ENCODE data around the gene ZNRF3.
"Not testable (repeated sequence)": the region's sequence is repeated elsewhere in the genome, so short reads cannot be mapped to it uniquely, and the experiment has no call there.

ZNRF3 gene

GRCh38 chr22:28884747-28885350 is 1.5 kb downstream of the ZNRF3 start:
- DNase-seq (ENCODE audit: low spot score), result no peak

- no peak for DNase-seq (ENCODE audit: low spot score)
These were observed 2.6 kb downstream of the ZNRF3 start for GRCh38 chr22:28885939-28886338.

GRCh38 chr22:28886679-28887078 is 3.3 kb downstream of the ZNRF3 start:
- DNase-seq (ENCODE audit: low spot score), result not testable (repeated sequence)

- DNase-seq (ENCODE audit: low spot score), result no peak
These were observed 4.5 kb downstream of the ZNRF3 start for GRCh38 chr22:28887725-28888459.

GRCh38 chr22:28889478-28890024 is 6.2 kb downstream of the ZNRF3 start:
- DNase-seq (ENCODE audit: low spot score), result no peak

GRCh38 chr22:28891156-28891733 is 7.9 kb downstream of the ZNRF3 start:
- DNase-seq (ENCODE audit: low spot score), result no peak

- DNase-seq (ENCODE audit: low spot score), result no peak
These were observed 8.9 kb downstream of the ZNRF3 start for GRCh38 chr22:28892175-28892731.

- DNase-seq (ENCODE audit: low spot score), result no peak
These were observed 10.4 kb downstream of the ZNRF3 start for GRCh38 chr22:28893810-28894209.

- DNase-seq (ENCODE audit: low spot score), result no peak
These were observed 11.0 kb downstream of the ZNRF3 start for GRCh38 chr22:28894334-28894733.

- DNase-seq (ENCODE audit: low spot score), result no peak
These were observed 11.4 kb downstream of the ZNRF3 start for GRCh38 chr22:28894807-28895206.

GRCh38 chr22:28896611-28897010 is 13.2 kb downstream of the ZNRF3 start:
- DNase-seq (ENCODE audit: low spot score), result no peak

- no peak for DNase-seq (ENCODE audit: low spot score)
These were observed 14.9 kb downstream of the ZNRF3 start for GRCh38 chr22:28898233-28898629.

- DNase-seq (ENCODE audit: low spot score), result no peak
These were observed 16.0 kb downstream of the ZNRF3 start for GRCh38 chr22:28899199-28899853.

- no peak for DNase-seq (ENCODE audit: low spot score)
These were observed 17.1 kb downstream of the ZNRF3 start for GRCh38 chr22:28900379-28900925.

- no peak for DNase-seq (ENCODE audit: low spot score)
These were observed 19.1 kb downstream of the ZNRF3 start for GRCh38 chr22:28902490-28902889.

- DNase-seq (ENCODE audit: low spot score), result no peak
These were observed 19.7 kb downstream of the ZNRF3 start for GRCh38 chr22:28903080-28903479.

- DNase-seq (ENCODE audit: low spot score), result no peak
These were observed 20.4 kb downstream of the ZNRF3 start for GRCh38 chr22:28903729-28904128.

- DNase-seq (ENCODE audit: low spot score), result no peak
These were observed 21.0 kb downstream of the ZNRF3 start for GRCh38 chr22:28904211-28904896.

- DNase-seq (ENCODE audit: low spot score), result no peak
These were observed 22.0 kb downstream of the ZNRF3 start for GRCh38 chr22:28905256-28905832.

GRCh38 chr22:28906312-28906711 is 22.9 kb downstream of the ZNRF3 start:
- DNase-seq (ENCODE audit: low spot score), result no peak
